LoVo (cell line): Measurements from ENCODE around the gene TPM2.

Experiments used
- DNase-seq: peaks from one replicate; pipeline ENCODE4 v3.0.0-alpha.2; 2016; ENCODE audit warnings: low spot score

The TPM2 gene

DNA sequence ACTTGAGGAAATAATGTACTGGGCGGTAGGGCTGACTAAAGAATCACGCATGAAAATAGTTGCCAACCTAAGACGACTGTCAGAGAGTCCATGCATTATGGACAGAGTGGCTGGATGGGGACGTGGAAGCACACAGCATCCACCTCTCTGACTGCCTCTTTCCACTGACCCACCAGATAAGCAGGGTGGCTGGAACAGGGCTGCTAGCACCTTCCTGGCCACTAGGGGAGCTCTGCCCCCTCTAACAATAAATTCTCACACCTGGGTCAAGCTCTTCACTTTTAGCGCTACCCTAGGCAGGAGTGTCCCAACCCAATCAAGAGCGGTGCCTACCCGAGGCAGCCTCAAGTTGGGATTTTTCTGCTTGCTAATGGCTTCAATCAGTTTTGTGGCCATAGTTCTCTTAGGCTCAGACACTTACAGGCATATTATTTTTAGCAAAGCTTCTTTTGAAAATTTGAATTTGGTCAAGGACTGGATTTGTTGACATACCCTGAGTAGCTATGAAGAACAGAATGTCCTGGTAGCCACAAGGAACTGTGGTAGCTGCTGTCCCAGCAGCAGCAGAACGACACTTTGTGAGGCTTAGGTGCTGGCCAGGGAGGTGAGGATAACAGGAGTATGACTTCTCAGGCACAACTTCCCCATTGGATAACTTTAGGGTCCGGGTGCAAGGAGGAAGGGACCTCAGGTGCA, 6.9 kb upstream of the TPM2 start:
- peak; percentile 65 for DNase-seq

DNA sequence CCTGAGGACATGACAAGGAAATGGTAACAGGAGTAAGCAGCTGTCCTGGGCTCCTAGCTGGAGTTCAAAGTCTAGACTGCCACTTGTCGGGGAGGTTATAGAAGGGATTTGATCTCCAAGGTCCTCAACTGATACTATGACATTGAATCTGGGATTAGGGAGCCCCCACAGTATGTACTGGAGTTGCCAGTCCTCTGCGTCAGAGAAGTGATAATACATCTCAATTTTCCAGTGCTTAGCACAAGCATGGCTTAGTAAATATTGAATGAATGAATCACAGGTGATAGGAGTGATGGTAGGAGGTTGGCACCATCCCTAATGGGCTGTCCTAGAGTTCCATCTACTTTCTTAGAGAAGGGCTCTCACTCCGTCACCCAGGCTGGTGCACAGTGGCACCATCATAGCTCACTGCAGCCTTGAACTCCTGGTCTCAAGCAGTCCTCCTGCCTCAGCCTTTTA, 6.2 kb upstream of the TPM2 start:
- DNase-seq, result no peak

DNA sequence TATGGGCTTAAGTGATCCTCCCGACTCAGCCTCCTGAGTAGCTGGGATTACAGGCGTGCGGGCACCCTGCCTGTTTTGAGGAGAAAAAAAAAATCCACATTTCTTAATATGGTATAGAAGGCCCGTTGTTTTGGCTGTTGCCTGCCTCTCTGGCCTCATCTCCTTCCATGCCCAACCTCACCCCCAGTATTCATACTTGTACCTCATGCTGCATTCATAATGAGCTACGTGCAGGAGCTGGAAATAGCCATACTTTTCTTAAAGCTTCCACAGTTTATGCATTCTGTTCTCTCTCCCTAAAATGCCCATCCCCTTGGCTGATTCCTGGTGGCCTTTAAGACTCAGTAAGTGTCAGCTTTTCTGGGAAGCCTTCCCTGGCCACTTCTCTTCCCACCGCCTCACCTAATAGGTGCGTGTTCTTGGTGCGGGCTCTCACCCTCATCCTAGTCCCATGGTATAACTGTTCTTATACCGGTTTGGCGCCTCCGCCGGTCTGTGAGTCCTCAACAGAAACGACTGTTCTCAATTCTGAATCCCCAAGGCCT, 2.1 kb upstream of the TPM2 start:
- no peak for DNase-seq

- no peak for DNase-seq
These were observed 1.6 kb upstream of the TPM2 start for GRCh38 chr9:35691334-35691650.

DNA sequence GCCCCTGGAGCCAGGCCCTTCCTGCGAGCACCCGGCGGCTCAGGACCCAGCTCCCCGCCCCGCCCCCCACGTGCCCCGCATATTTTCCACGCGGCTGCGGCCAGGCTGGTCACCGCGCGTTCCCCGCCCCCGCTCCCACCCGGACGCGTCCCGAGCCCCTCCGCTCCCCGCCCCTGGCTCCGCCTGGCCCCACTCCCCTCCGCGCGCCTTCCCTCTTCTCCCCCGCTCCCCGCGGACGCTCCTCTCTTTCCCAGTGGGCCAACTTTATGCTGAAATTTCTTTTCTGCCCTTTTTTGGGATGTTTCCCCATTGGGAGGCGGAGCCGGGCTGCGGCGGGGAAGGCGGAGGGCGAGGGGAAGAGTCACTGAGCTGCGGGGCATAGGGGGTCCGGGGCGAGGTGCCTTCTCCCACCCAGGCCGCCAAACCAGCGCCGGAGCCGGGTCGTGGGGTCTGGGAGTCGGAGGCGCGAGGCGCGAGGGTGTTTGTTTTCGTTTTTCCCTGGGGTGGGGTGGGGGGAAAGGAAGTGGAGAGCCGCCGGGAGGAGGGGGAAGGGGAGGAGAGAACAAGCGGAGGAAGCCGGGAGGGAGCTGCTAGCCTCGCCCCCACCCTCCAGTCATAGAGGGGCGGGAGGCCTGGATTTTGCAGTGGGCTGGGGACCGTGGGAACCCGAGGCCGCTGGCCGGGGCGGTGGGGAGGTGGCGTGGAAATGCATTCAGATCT, 1.0 kb upstream of the TPM2 start:
- peak; percentile 11 for DNase-seq

DNA sequence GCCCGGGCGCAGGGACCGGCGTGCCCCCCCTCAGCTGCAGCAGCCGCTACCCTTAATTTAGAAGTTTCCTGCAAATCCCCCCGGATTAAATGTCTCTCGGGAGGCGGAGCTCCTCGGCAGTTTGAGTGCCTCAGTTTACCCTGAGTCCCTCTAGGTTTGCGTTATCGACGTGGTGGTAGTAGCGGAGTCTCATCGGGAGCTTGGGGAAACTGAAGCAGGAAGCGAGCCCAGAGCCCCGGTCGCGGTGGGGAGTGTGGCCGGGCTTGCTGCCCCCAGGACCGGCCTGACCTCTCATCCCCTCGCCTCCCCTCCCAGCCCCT, 529 bp upstream of the TPM2 start:
- DNase-seq, result no peak

GRCh38 chr9:35688558-35689541, 875 bp downstream of the TPM2 start:
- no peak for DNase-seq

- DNase-seq, result no peak
These were observed 1.7 kb downstream of the TPM2 start for GRCh38 chr9:35687972-35688557.

- no peak for DNase-seq
These were observed 2.4 kb downstream of the TPM2 start for GRCh38 chr9:35687306-35687705.

- DNase-seq, result no peak
These were observed 3.2 kb downstream of the TPM2 start for GRCh38 chr9:35686222-35687203.

DNA sequence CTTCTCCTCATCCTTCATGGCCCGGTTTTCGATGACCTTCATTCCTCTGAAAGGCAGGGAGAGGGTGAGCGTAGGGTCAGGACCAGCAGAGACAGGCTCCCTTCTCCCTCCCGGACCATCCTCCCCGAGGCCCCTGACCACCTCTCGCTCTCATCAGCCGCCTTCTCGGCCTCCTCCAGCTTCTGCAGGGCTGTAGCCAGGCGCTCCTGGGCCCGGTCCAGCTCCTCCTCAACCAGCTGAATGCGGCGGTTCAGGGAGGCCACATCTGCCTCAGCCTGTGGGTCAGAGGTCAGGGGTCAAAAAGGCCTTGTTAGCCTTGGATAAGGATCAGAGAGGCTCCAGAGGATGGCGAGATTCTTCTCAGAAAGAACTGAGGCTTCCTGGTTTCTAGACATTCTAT, 4.2 kb downstream of the TPM2 start:
- DNase-seq, result no peak

GRCh38 chr9:35684921-35685320, 4.8 kb downstream of the TPM2 start:
- no peak for DNase-seq

DNA sequence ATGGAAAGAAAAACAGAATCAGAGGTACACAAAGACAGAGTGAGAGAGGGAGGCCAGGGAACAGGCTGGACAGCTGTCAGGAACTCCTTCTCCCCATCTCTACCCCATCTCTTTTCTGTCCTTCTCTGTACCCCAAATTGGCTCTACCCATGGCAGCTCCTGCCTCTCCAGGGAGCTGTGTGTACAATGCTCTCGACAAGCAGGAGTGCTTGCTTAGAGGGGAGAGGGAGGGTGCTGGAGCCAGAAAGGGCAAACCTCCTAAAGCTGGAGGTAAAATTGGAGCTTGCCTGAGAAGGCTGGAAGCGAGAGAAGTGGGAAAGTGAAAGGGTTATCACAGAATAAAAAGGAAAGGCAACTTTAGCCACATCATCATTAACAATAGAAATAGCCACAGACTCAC, 6.4 kb downstream of the TPM2 start:
- DNase-seq, result no peak

DNA sequence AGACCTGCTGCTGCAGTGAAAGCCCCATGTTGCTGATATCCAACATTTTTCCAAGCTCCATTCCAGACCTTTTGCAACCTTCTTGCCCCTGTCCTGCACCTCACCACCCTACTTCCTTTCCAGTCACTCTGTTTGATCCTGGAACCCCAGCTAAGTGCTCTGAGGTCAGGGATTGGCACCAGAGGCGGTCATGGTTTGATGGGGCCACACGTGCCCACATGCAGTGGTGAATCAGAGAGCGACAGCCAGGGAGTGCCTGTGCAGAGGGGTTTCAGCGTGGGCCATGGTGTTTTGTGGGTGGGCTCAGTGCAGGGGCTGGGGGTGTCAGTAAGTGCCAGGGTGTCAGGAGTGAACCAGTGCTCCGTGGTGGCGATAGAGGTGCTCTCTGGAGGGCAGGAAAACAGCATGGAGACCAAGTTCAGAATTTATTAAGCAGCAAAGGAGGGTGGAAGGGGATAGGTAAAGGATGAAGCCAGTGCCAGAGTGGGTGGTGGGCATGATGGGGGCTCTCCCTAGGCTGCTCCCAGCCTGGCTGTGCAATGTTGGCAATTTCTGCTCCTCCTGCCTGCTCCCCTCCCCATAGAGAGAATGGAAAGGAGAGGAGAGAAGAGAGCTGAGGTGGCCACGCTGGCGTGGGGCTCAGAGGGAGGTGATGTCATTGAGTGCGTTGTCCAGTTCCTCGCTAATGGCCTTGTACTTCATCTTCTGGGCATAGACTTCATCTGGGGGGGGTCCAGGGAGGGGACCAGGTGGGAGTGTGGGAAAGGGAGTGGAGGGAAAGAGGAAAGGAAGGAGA, 7.0 kb downstream of the TPM2 start:
- no peak for DNase-seq

- no peak for DNase-seq
These were observed 7.7 kb downstream of the TPM2 start for GRCh38 chr9:35682051-35682450.

DNA sequence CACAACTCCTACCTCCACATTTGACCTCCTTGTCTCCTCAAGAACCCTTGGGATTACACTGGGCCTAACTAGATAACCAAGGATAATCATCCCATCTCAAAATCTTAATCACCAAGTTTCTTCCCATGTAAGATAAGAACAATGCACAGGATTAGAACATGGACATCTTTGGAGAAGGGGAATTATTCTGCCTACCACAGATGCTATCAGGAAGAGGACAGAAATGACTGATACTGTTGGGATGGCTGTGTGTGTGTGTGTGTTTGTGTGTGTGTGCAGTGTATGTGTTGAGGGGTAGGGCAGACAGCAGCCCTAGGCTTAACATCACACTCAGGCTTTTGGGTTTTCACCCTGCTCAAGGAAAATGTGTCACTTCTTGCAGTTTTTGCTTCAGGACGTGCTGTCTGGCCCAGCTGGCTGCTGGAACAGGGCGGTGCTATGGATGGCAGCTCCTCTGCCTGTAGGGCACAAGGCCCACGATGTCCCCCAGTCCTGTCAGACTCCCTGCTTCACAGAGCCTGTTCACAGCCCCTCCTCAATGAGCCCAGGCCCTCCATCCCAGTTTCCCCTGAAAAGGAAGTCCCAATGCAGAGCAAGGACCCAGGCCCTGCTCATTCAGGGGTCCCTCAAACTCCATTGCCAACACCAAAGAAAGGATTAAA, 8.3 kb downstream of the TPM2 start:
- no peak for DNase-seq

GRCh38 chr9:35680331-35681105, 9.2 kb downstream of the TPM2 start:
- no peak for DNase-seq

DNA sequence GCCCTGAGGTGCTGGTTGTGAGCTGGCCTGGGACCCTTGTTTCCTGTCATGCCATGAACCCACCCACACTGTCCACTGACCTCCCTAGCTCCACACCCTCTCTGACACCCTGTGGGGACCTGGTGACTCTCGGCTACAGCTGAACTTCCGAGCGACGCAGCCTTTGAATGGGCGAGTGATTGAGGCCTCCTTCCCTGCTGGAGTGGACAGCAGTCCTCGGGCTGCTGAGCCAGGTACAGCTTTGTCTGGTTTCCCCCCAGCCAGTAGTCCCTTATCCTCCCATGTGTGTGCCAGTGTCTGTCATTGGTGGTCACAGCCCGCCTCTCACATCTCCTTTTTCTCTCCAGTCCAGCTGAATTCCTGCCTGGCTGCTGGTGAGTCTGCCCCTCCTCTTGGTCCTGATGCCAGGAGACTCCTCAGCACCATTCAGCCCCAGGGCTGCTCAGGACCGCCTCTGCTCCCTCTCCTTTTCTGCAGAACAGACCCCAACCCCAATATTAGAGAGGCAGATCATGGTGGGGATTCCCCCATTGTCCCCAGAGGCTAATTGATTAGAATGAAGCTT, 9.9 kb downstream of the TPM2 start:
- no peak for DNase-seq
